Measurements from ENCODE around the gene COQ10B.

DNA sequence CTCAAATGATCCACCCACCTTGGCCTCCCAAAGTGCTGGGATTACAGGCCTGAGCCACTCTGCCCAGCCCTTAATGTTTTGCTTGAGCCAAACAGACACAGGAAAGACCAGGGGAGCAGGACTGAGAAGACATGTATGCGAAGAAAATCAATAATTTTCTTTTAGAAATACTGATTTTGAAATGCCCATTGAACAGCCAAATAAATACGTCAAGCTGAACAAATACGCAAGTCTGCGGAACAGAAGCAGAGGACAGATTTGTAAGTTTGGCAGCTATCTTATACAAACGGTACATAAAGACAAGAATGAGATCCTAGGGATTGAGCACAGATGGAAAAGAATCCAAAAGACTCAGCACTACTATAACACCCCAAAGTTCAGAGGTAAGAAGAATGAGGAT is 39.3 kb upstream of the COQ10B start:
- TF ChIP-seq POLR2A (IDR thresholded peaks at IDR 0.05) (no peak), POLR2AphosphoS5 (IDR thresholded peaks at IDR 0.05; ENCODE audit: insufficient read depth in 1 of 2, low read depth in 1 of 2) (no peak)
- TF ChIP-seq, protein P1, sequence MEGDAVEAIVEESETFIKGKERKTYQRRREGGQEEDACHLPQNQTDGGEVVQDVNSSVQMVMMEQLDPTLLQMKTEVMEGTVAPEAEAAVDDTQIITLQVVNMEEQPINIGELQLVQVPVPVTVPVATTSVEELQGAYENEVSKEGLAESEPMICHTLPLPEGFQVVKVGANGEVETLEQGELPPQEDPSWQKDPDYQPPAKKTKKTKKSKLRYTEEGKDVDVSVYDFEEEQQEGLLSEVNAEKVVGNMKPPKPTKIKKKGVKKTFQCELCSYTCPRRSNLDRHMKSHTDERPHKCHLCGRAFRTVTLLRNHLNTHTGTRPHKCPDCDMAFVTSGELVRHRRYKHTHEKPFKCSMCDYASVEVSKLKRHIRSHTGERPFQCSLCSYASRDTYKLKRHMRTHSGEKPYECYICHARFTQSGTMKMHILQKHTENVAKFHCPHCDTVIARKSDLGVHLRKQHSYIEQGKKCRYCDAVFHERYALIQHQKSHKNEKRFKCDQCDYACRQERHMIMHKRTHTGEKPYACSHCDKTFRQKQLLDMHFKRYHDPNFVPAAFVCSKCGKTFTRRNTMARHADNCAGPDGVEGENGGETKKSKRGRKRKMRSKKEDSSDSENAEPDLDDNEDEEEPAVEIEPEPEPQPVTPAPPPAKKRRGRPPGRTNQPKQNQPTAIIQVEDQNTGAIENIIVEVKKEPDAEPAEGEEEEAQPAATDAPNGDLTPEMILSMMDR (IDR thresholded peaks at IDR 0.05): no peak
